GM12873 (cell line): ENCODE measurements around the gene HPCAL4.

ENCODE experiments used
- CTCF ChIP-seq: IDR thresholded peaks from 2 replicates; pipeline ENCODE4 v1.5.1; 2012; ENCODE audit warnings: low read depth, mild to moderate bottlenecking, moderate library complexity, low read length, control low read depth; ENCODE audit not compliant: insufficient read depth; ENCODE audit errors: missing control alignments

Gene HPCAL4

GRCh38 chr1:39676948-39677548 is 14.2 kb downstream of the HPCAL4 start:
- TF ChIP-seq CTCF, result no peak

- no peak for TF ChIP-seq CTCF
Observed at GRCh38 chr1:39675220-39675619, 16.0 kb downstream of the HPCAL4 start.

- no peak for TF ChIP-seq CTCF
Observed at GRCh38 chr1:39673215-39673614, 18.0 kb downstream of the HPCAL4 start.

- TF ChIP-seq CTCF, result peak; percentile 74
Observed at GRCh38 chr1:39672551-39672947, 18.7 kb downstream of the HPCAL4 start.

GRCh38 chr1:39671793-39672550 is 19.3 kb downstream of the HPCAL4 start, which contains the start of gene NT5C1A:
NT5C1A (minus strand) TSS chr1:39672107; CDS start chr1:39672038, 69 bp downstream.
- no peak for TF ChIP-seq CTCF

- TF ChIP-seq CTCF, result no peak
Observed at GRCh38 chr1:39671433-39671792, 19.8 kb downstream of the HPCAL4 start.

GRCh38 chr1:39670689-39671088 is 20.5 kb downstream of the HPCAL4 start:
- TF ChIP-seq CTCF, result no peak
